Cardiac fibroblast (primary cell): ENCODE measurements around the gene TMEM38B.
"Not testable (repeated sequence)": the region's sequence is repeated elsewhere in the genome, so short reads cannot be mapped to it uniquely, and the experiment has no call there.

Experiments used
- DNase-seq, 2 donors: peaks; one replicate each; pipeline versions ENCODE4 v3.0.0 to v3.0.0-alpha.2; 2010; ENCODE audit warnings: low read depth in 2 of 2
- H3K4me3 ChIP-seq, 2 donors: replicated peaks in 1 of 2; 1 replicate in 1 of 2; 2 replicates in 1 of 2; pipeline ENCODE4 v1.5.1; 2011; ENCODE audit warnings: low read depth in 2 of 2, low read length in 2 of 2, mild to moderate bottlenecking in 2 of 2, moderate library complexity in 1 of 2
- TF ChIP-seq, protein P1 (sequence below): IDR thresholded peaks from one replicate; pipeline ENCODE4 v1.5.1; 2011; ENCODE audit warnings: low read depth, mild to moderate bottlenecking, low read length, inconsistent platforms

TMEM38B gene

DNA sequence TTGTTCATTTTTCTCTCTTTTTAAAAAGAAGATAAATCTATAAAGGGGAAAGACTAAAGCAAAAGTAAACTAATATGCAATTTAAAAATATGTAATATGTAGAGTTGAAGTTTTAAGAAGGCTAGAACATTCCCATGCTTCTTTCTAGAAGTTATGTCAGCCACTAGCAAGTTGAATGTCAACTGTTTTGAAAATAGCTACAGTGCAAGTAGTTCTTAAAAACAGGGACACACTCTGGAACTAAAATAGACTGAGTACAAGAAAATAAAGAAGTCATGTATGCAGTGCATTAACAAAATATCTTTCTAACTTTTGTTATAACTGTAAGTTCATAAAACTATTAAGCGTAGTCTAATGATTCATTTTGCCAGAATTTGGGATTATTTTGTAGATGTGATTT lies 7.9 kb downstream of the TMEM38B start:
- DNase-seq, result no peak
- H3K4me3 ChIP-seq, result no peak overlapping the region
- TF ChIP-seq, protein P1, sequence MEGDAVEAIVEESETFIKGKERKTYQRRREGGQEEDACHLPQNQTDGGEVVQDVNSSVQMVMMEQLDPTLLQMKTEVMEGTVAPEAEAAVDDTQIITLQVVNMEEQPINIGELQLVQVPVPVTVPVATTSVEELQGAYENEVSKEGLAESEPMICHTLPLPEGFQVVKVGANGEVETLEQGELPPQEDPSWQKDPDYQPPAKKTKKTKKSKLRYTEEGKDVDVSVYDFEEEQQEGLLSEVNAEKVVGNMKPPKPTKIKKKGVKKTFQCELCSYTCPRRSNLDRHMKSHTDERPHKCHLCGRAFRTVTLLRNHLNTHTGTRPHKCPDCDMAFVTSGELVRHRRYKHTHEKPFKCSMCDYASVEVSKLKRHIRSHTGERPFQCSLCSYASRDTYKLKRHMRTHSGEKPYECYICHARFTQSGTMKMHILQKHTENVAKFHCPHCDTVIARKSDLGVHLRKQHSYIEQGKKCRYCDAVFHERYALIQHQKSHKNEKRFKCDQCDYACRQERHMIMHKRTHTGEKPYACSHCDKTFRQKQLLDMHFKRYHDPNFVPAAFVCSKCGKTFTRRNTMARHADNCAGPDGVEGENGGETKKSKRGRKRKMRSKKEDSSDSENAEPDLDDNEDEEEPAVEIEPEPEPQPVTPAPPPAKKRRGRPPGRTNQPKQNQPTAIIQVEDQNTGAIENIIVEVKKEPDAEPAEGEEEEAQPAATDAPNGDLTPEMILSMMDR, result no peak

GRCh38 chr9:105703638-105704037 lies 9.3 kb downstream of the TMEM38B start:
- DNase-seq, H3K4me3 ChIP-seq: not testable (repeated sequence)

DNA sequence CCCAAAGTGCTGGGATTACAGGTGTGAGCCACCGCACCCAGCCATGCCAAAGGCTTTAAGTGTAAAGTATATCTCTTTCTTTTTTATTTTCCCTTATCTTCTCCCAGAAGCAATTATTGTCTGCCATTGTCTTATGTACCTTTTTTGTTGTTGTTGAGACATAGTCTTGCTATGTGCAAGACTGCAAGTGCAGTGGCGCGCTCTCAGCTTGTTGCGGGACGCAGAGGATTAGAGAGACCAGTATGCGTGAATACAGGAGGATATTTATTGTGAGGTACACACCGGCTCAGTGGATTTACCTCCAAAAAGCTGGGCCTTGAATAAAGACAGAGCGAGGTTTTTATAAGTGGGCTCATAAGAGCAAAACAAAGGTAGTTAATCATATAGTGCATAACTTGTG lies 11.8 kb downstream of the TMEM38B start:
- no peak overlapping the region for H3K4me3 ChIP-seq
- no peak for DNase-seq
- TF ChIP-seq, protein P1, result no peak

DNA sequence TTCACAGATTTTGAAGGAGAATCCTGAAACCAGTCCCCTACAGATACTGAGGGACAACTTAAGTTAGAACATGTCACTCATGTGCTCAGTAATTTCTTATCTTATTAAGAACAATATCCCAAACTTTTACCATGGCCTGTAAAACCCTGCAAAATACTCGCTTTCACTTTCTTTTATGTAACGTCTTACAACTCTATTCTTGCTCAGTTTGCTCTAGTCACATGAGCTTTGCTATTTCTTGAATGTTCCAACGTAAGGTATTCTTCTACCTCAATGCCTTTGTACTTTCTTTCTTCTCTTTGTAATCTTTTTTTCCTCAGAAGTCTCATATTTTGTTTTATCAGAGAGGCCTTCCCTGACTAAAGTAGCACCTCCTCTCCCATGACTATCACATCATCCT lies 14.1 kb downstream of the TMEM38B start:
- no peak overlapping the region for H3K4me3 ChIP-seq
- DNase-seq, result no peak
- TF ChIP-seq, protein P1, result no peak

DNA sequence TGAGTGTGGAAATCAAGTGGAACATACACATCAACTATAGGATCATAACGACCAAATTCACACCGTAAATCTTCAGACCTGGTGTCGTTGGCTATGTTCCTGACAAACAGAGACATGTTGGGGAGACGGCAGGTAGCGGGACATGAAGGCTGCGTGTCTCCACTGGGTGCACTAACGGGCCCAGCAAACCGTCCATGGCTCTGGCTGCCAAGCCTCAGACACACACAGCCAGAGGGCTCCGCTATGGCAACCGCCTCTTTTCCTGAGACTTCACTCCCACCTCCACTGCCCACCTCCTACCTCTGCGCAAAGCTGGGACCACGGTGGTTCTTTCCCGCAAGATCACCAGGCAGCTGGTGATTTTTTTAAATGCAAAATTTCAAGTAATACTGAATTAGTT lies 16.3 kb downstream of the TMEM38B start:
- DNase-seq, result no peak
- no peak overlapping the region for H3K4me3 ChIP-seq
- TF ChIP-seq, protein P1, result no peak

- DNase-seq, result no peak
- no peak overlapping the region for H3K4me3 ChIP-seq
- TF ChIP-seq, protein P1, result no peak
These were observed 17.5 kb downstream of the TMEM38B start for GRCh38 chr9:105711867-105712266.

DNA sequence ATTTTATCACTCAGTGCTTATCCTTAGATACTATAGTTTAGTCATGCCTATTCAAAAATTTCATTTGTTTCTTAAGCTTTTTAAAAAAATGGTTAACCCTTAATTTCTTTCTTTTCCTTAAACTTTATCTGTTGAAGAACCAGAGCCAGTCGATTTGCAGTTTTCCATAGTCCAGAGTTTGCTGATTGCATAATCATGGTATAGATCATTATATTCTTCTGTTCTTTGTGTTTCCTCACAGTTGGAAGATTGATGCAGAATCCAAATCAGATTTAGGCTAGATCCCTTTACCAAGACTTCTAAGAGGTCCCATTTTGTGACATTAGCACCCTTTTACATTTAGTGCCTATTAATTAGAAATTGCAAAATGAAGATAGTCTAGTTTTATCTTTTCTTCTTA lies 18.0 kb downstream of the TMEM38B start:
- TF ChIP-seq, protein P1, result no peak
- H3K4me3 ChIP-seq, result no peak overlapping the region
- no peak for DNase-seq
